HG02885 (cell line): ENCODE results near the gene SHISA6.

Experiments
- ATAC-seq: cut with Tn5 transposase; IDR thresholded peaks from one replicate; pipeline ENCODE4 v1.9.1; 2021; ENCODE audit warnings: mild to moderate bottlenecking; ENCODE audit not compliant: unreplicated experiment, poor library complexity

SHISA6 gene

GRCh38 chr17:11264183-11264871 lies 23.3 kb downstream of the SHISA6 start:
- ATAC-seq: no peak

GRCh38 chr17:11267999-11268575 lies 27.1 kb downstream of the SHISA6 start:
- ATAC-seq: no peak

GRCh38 chr17:11269210-11269609 lies 28.2 kb downstream of the SHISA6 start:
- ATAC-seq: no peak

DNA sequence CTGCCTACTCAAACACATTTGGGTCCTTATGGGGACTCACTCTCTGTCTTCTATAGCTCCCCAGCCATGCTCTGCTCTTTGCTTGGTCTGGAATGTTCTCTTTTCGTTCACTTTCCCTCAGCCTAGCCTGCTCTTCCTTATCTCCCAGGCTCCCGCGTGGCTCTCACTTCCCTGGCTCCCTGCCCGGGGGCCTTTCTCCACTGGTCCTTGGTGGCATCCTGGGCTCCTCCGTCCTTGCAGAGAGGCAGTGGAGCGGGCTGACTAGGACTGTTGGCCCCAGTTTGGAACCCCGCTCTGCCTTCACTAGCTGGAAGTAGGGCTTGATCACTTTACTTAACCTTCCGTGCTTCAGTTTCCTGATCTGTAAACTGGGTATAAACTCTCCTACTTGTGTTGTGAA lies 31.2 kb downstream of the SHISA6 start:
- ATAC-seq: no peak

GRCh38 chr17:11273596-11273995 lies 32.6 kb downstream of the SHISA6 start:
- no peak for ATAC-seq

- ATAC-seq: no peak
These were observed 33.1 kb downstream of the SHISA6 start for GRCh38 chr17:11274106-11274505.

DNA sequence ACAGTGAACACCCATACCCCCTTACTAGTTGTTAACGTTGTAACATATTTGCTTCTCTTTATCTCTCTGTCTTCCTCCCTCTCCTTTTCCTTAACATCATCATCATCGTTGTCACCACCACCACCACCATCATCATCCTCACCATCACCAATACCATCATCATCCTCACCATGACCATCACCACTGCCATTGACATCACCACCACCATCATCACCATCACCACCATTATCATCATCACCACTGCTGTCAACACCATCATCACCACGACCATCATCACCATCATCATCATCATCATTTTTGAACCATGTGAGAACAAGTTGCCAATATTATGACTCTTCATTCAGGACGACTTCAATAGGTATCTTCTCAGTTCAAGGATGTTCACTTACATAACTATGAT lies 35.5 kb downstream of the SHISA6 start:
- ATAC-seq: no peak

DNA sequence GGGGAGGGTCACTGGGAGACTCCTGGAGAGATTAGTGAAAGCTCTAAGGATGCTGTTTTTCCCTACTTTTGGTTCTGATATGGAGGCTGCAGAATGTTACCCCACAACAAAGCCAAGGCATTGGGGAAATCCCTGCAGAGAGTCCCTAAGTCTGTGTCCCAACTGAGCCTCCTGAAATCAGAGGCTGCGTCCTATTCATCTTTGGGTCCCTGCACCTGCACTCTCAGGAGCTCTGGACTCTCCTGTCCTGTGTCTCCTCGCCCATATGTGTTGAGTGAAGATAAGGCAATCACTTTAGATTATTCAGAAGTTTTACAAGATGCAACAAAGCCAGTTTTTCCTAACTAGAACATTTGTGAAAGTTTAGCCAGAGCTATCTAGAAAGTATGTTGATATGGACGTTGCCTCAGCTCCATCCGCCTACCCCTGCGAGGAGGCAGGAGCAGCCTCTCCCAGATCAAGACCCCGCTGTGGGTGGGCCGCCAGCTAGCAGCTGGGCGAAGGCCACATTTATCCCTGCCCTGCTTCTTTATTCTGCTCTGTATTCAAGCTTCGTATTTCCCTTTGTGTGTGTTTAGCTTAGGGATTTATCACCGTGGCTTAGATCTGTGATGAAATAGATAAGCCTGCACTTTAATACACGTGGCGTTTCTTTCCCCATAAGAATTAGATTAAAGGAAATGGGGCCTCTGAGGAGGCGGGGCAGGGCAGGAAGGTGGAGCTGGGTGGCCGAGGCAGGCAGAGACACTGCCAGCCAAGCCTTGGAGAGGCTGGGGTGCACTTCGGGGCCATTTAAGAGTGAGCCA lies 37.4 kb downstream of the SHISA6 start:
- no peak for ATAC-seq

DNA sequence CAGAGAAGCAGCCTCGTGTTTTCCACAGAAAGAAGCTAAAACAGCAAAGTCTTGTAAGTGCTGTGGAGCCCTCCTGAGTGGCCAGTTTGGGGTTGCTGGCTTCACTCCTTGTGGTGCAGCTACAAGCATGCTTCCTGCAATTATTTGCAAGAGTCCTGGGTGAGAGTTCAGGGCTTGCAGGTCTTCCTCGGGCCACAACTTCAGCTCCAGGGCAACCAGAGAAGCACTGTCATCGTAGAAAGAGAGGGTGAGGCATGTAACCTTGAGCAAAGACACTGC lies 37.9 kb downstream of the SHISA6 start:
- no peak for ATAC-seq

DNA sequence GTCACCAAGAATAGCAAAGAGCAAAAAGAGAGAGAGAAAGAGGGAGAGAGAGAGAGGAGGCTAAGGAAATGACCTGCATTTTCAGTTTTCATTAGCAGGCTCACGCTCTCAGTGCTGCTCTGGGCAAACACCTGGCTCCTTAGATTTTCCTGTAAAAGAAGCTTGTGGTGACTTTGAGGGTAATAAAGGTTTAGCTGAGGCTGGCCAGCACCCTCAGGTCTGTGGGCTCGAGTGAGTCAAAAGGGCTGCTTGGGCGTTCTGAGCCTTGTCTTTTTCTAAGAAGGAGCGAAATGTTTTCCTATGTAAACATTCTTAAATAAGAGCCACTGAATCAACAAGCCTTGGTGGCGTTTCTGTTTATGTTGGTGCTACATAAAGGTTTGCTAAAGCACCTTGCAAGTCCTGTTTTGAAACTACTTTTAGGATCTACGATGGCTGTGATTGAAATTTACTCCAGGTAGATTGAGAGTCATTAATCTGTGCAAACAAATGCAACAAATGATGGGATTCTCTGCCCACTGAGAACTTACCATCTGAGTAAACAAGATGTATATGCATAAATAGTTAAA lies 38.8 kb downstream of the SHISA6 start:
- no peak for ATAC-seq

DNA sequence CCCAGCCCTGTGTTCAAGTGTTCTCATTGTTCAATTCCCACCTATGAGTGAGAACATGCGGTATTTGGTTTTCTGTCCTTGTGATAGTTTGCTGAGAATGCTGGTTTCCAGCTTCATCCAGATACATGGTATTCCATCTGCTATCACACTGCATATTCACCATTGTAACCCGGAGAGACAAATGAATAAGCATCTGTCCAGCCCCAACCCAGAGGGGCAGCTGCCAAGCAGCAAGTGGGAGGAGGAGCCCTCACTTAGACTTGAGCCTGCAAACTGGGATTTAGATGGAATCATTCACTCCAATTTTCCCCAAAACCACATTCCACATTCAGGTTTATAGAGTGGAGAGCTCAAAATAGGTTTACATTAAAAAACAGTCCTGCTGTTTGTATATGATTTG lies 41.6 kb downstream of the SHISA6 start:
- ATAC-seq: no peak

DNA sequence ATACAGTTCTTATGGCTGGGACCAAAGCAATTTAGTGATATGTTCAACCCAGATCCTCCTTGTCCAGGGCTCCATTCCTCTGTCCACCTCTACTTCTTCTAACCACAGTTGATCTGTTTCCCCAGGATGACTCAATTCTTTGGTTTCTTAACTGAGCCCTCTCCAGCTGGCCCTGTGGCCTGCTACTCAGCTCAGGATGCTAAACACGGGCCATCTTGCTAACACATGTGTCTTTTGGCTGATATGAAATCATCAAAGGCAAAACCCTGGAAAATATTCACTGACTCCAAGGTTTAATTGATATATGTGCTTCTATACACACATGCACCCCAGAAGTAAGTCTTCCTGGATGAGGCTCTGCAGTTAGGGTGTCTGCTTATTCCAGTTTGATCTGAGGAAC lies 43.8 kb downstream of the SHISA6 start:
- no peak for ATAC-seq

DNA sequence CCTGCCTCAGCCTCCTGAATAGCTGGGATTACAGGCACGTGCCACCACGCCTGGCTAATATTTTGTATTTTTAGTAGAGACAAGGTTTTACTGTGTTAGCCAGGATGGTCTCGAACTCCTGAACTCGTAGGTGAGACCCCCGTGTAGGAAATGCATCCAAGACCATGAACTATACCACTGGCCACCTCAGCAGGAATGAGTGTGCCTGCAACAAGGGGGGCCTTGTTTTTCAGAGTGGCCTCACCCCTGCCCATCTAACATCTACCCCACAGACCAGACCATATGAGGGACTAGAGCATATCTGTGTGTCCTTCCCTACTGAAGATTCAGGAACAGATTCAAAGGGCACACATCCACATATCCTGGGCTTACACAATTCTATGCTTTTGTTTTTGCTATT lies 44.9 kb downstream of the SHISA6 start:
- ATAC-seq: no peak

DNA sequence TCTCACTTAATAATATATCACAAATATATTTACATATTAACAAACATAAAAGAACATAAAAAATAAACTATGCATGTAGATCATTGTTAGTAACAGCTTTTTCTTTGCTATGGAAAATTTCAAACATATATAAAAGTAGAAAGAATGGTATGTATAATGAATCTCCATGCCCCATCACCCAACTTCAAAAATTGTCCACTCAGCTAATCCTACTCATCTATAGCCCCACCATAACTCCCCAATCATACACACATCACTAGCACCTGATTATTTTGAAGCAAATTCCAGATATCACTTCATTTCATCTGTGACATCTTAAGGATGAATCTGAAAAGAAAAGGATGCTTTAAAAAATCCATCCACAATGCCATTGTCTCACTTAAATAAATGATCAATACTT lies 46.8 kb downstream of the SHISA6 start:
- ATAC-seq: no peak

- no peak for ATAC-seq
These were observed 49.8 kb downstream of the SHISA6 start for GRCh38 chr17:11290814-11291213.

- ATAC-seq: no peak
These were observed 51.5 kb downstream of the SHISA6 start for GRCh38 chr17:11292491-11292890.

DNA sequence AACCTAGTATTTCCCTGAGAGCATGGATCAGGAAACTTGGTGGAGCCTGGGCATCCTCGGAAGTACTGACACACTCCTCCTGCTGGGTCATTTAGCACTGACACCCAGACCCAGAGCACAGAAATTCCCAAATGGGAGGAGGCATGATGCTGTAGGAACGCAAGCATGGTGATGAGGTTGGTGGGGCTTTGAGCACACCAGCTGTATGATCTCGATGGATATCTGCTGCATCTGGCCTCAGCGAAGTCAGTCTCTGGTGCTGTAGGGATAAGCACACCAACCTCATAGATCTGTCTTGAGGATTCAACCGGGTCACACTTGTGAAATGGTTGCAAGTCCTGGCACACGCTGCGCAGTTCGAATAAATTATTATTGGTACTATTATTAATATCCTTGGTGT lies 52.5 kb downstream of the SHISA6 start:
- no peak for ATAC-seq

DNA sequence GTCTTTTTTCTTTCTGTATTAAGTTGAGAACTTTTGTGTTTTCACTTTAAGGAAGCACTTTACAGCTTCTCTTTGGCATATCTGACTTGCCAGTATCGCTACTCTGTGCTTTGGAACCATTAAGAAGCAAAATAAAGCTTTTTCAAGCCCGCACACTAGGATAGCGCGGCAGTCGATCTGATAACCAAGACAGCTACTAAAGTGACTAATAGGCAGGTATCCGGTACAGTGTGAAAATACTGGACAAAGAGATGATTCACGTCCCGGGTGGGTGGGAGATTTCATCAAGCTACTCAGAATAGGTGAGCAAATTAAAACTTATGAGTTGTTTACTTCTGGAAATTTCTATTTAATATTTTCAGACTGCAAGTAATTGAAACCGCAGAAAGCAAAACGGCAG lies 53.8 kb downstream of the SHISA6 start:
- no peak for ATAC-seq

DNA sequence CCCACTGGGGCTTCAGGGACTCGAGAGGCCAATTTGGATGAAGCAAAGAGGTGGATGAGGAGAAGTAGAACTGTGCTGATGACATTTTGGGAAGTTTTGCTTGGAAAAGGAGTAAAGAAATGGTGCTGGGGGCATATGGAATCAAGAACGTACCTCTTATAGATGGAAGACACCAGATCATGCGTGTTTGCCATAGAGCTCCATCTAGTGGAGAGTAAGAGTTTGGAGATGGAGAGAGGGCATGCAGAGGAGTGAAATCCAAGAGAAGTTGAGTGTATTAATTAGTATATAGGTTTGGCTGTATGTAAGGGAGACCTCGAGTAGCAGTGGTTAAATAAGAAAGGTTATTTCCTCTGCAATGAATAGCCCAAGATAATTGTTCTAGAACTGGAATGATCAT lies 56.0 kb downstream of the SHISA6 start:
- no peak for ATAC-seq

GRCh38 chr17:11298401-11298800 lies 57.4 kb downstream of the SHISA6 start:
- no peak for ATAC-seq

- ATAC-seq: no peak
These were observed 59.2 kb downstream of the SHISA6 start for GRCh38 chr17:11300201-11300600.

GRCh38 chr17:11300738-11301137 lies 59.7 kb downstream of the SHISA6 start:
- no peak for ATAC-seq
